DND-41 (cell line): ENCODE results near the gene RHOU.

Source experiments
- ATAC-seq: fragments of 200-7000 bp; cut with Tn5 transposase; 3 replicates; pipeline ENCODE4 v1.9.1; 2021; ENCODE audit warnings: low read depth; ENCODE audit not compliant: insufficient read depth
- DNase-seq: peaks from one replicate; pipeline ENCODE4 v3.0.0-alpha.2; 2020
- H2AFZ ChIP-seq: 2 replicates; pipeline ENCODE4 v1.6.0; 2012; ENCODE audit warnings: low read depth, low read length
- H3K27ac ChIP-seq: 2 replicates; pipeline ENCODE4 v1.5.1; 2012; ENCODE audit warnings: low read length, inconsistent platforms
- H3K27me3 ChIP-seq: fragments of 200-600 bp; sonication (generic); 2 replicates; pipeline ENCODE4 v1.6.0; 2012; ENCODE audit warnings: low read length, mild to moderate bottlenecking, inconsistent platforms; ENCODE audit not compliant: insufficient read depth, poor library complexity
- H3K36me3 ChIP-seq: 2 replicates; pipeline ENCODE4 v1.5.1; 2012; ENCODE audit warnings: low read length, inconsistent platforms; ENCODE audit not compliant: insufficient read depth
- H3K4me1 ChIP-seq: 2 replicates; pipeline ENCODE4 v1.5.1; 2012; ENCODE audit warnings: mild to moderate bottlenecking, low read length; ENCODE audit not compliant: insufficient read depth
- H3K4me2 ChIP-seq: 2 replicates; pipeline ENCODE4 v1.6.0; 2012; ENCODE audit warnings: mild to moderate bottlenecking, moderate library complexity, low read length, inconsistent platforms; ENCODE audit not compliant: insufficient read depth
- H3K4me3 ChIP-seq, 2 experiments: fragments of 200-600 bp in 1 of 2; shearing (Covaris generic) in 1 of 2; 2 replicates each; pipeline ENCODE4 v1.5.1; 2012 to 2016; ENCODE audit warnings: inconsistent platforms in 2 of 2, low read length in 2 of 2, mild to moderate bottlenecking in 2 of 2, low read depth in 1 of 2, moderate library complexity in 1 of 2
- H3K79me2 ChIP-seq: 2 replicates; pipeline ENCODE4 v1.6.0; 2012; ENCODE audit warnings: low read length, inconsistent platforms; ENCODE audit not compliant: insufficient read depth
- H3K9ac ChIP-seq: 2 replicates; pipeline ENCODE4 v1.6.0; 2012; ENCODE audit warnings: low read depth, mild to moderate bottlenecking, inconsistent platforms, low read length, moderate library complexity
- H3K9me3 ChIP-seq: 2 replicates; pipeline ENCODE4 v1.5.1; 2012; ENCODE audit warnings: low read length, moderate library complexity, mild to moderate bottlenecking, inconsistent platforms; ENCODE audit not compliant: insufficient read depth, severe bottlenecking
- H4K20me1 ChIP-seq: 2 replicates; pipeline ENCODE4 v1.6.0; 2012; ENCODE audit warnings: low read length; ENCODE audit not compliant: insufficient read depth
- CTCF ChIP-seq: IDR thresholded peaks from 2 replicates; pipeline ENCODE4 v1.5.1; 2012; ENCODE audit warnings: borderline replicate concordance, low read length, moderate library complexity, mild to moderate bottlenecking; ENCODE audit not compliant: poor library complexity, severe bottlenecking; ENCODE audit errors: extremely low read depth
- EZH2 ChIP-seq: IDR thresholded peaks from 3 replicates; pipeline ENCODE4 v1.6.1; 2012; ENCODE audit warnings: borderline replicate concordance, low read depth, mild to moderate bottlenecking, moderate library complexity, low read length, inconsistent platforms; ENCODE audit not compliant: severe bottlenecking

RHOU gene

GRCh38 chr1:228786361-228787129 lies 51.3 kb downstream of the RHOU start:
- Histone ChIP-seq H4K20me1 (peaks cover 5% of the 10 kb centered on the region; the same call in 1 of the 2 replicates), H2AFZ (no peak overlapping the region), H3K79me2 (no peaks in the 10 kb centered on the region), H3K4me2 (no peak overlapping the region), H3K36me3 (no peaks in the 10 kb centered on the region), H3K27ac (no peak overlapping the region), H3K9ac (no peak overlapping the region), H3K4me1 (peaks cover 6% of the 10 kb centered on the region), H3K4me3 (no peak overlapping the region), H3K27me3 (no peaks in the 10 kb centered on the region), H3K9me3 (no peaks in the 10 kb centered on the region)
- TF ChIP-seq EZH2 (no peak), CTCF (no peak)
- DNase-seq (no peak), ATAC-seq (no peak)

GRCh38 chr1:228791791-228792190 lies 56.5 kb downstream of the RHOU start:
- DNase-seq, result no peak
- Histone ChIP-seq H3K9me3 (no peaks in the 10 kb centered on the region), H3K4me3 (no peak overlapping the region), H3K79me2 (no peaks in the 10 kb centered on the region), H2AFZ (no peak overlapping the region), H3K27ac (no peak overlapping the region), H3K4me2 (no peak overlapping the region), H3K9ac (no peak overlapping the region), H3K4me1 (peaks cover 51% of the 10 kb centered on the region), H3K36me3 (no peaks in the 10 kb centered on the region), H3K27me3 (no peaks in the 10 kb centered on the region), H4K20me1 (peaks cover 8% of the 10 kb centered on the region; the same call in 1 of the 2 replicates)
- TF ChIP-seq EZH2, result no peak
- no peak for TF ChIP-seq CTCF
- no peak for ATAC-seq

- H3K9ac ChIP-seq, result no peak overlapping the region
- peak; percentile 47 for ATAC-seq
- DNase-seq, result peak; percentile 75
Observed at GRCh38 chr1:228792601-228793000, 57.3 kb downstream of the RHOU start.

More at GRCh38 chr1:228792601-228793000, 57.3 kb downstream of the RHOU start:
- H3K4me2 ChIP-seq, result peak overlapping the region; percentile 39; the same call in 1 of the 2 replicates
- peaks cover 8% of the 10 kb centered on the region; the same call in 1 of the 2 replicates for H4K20me1 ChIP-seq
- peaks cover 51% of the 10 kb centered on the region for H3K4me1 ChIP-seq
- H3K79me2 ChIP-seq, result no peaks in the 10 kb centered on the region
- H3K9me3 ChIP-seq, result no peaks in the 10 kb centered on the region
- TF ChIP-seq EZH2 (no peak), CTCF (no peak)
- H3K27ac ChIP-seq, result peak overlapping the region; percentile 26; the same call in 1 of the 2 replicates
- no peaks in the 10 kb centered on the region for H3K36me3 ChIP-seq
- no peak overlapping the region for H3K4me3 ChIP-seq
- no peaks in the 10 kb centered on the region for H3K27me3 ChIP-seq
- no peak overlapping the region for H2AFZ ChIP-seq
